ENCODE measurements around the gene FBXW10.
"Not testable (repeated sequence)": the region's sequence is repeated elsewhere in the genome, so short reads cannot be mapped to it uniquely, and the experiment has no call there.

- not testable (repeated sequence) for TF ChIP-seq CTCF (IDR thresholded peaks at IDR 0.05; ENCODE audit: insufficient read depth, low read length); POLR2AphosphoS5 (IDR thresholded peaks at IDR 0.05; ENCODE audit: low read depth); REST (IDR thresholded peaks at IDR 0.05; ENCODE audit: insufficient replicate concordance, low read depth); GABPA (IDR thresholded peaks at IDR 0.05; ENCODE audit: low read depth); SPI1 (IDR thresholded peaks at IDR 0.05; ENCODE audit: borderline replicate concordance, low read depth)
Measured at GRCh38 chr17:18743699-18744421, at the start of gene FBXW10.

All from HL-60 (cell line).